HepG2 (cell line): ENCODE results near the gene LEMD3. TPM values are rescaled to one million over a fixed set of nuclear protein-coding genes. Genes with fewer than 3 reads are reported as not detected.

Experiments used
- ATAC-seq: fragments of 200-7000 bp; cut with Tn5 transposase; 3 replicates; pipeline ENCODE4 v1.9.1; 2020; ENCODE audit warnings: mild to moderate bottlenecking, moderate library complexity
- BruUV-seq: library from RNA; stranded (reverse); fragments of 400-500 nt; replicated peaks from 2 replicates; lab custom pipeline; 2021; lab: Mats Ljungman, UMichigan
- CTCF ChIA-PET: fragments of 300-600 bp; formaldehyde crosslinking; extraction: SDS; loops from one replicate; lab custom pipeline; 2021; ENCODE audit warnings: low total read pairs, inconsistent platforms, low intra/inter-chr PET ratio; lab: Yijun Ruan, JAX
- POLR2A ChIA-PET: fragments of 350-600 bp; sonication (Branson Sonifier 250); formaldehyde crosslinking; loops from one replicate; lab custom pipeline; 2020; ENCODE audit warnings: antibody characterized with exemption, inconsistent platforms; lab: Yijun Ruan, JAX
- DNase-seq: peaks from one replicate; pipeline ENCODE4 v3.0.0-alpha.2; 2015; ENCODE audit warnings: low spot score
- FAIRE-seq: peaks from 3 replicates; lab custom pipeline; 2011; peaks lifted over from hg19 to GRCh38; lab: Jason Lieb, UNC
- H2AFZ ChIP-seq: one replicate; pipeline ENCODE4 v1.6.1; 2011; ENCODE audit warnings: low read length, inconsistent platforms
- H3K27ac ChIP-seq: fragments of 300-600 bp; 3 replicates; pipeline ENCODE4 v1.8.0; 2011; ENCODE audit warnings: mixed run types, mild to moderate bottlenecking, mixed read lengths, low read length, inconsistent platforms; ENCODE audit not compliant: insufficient read depth; ENCODE audit errors: extremely low read length
- H3K27me3 ChIP-seq, 2 experiments: fragments of 200-600 bp in 1 of 2; 2 replicates in 1 of 2; 3 replicates in 1 of 2; pipeline versions ENCODE4 v1.6.0 to v1.8.0; 2011; ENCODE audit warnings: low read length in 2 of 2, mild to moderate bottlenecking in 2 of 2, moderate library complexity in 2 of 2, inconsistent platforms in 1 of 2; ENCODE audit not compliant: insufficient read depth in 2 of 2, control insufficient read depth in 1 of 2
- H3K36me3 ChIP-seq, 2 experiments: fragments of 200-600 bp in 1 of 2; replicated peaks in 1 of 2; 2 replicates in 1 of 2; 3 replicates in 1 of 2; pipeline versions ENCODE4 v1.5.1 to v1.8.0; 2011; ENCODE audit warnings: low read length in 2 of 2, inconsistent platforms in 1 of 2; ENCODE audit not compliant: insufficient read depth in 2 of 2, control insufficient read depth in 1 of 2
- H3K4me1 ChIP-seq: 2 replicates; pipeline ENCODE4 v1.5.1; 2012; ENCODE audit warnings: low read length, inconsistent platforms; ENCODE audit not compliant: insufficient read depth
- H3K4me2 ChIP-seq: 2 replicates; pipeline ENCODE4 v1.6.0; 2011; ENCODE audit warnings: low read depth, low read length, inconsistent platforms
- H3K4me3 ChIP-seq, 3 experiments: fragments of 200-600 bp in 1 of 3; sonication (generic), shearing (Covaris generic) in 1 of 3; replicated peaks in 1 of 3; 2 replicates each; pipeline ENCODE4 v1.5.1; 2011 to 2016; ENCODE audit warnings: low read length in 3 of 3, inconsistent platforms in 2 of 3, low read depth in 2 of 3, mild to moderate bottlenecking in 2 of 3, control low read depth in 1 of 3, mixed read lengths in 1 of 3; ENCODE audit not compliant: insufficient read depth in 1 of 3
- H3K79me2 ChIP-seq: one replicate; pipeline ENCODE4 v1.6.1; 2011; ENCODE audit warnings: low read length, inconsistent platforms; ENCODE audit not compliant: insufficient read depth
- H3K9ac ChIP-seq: 2 replicates; pipeline ENCODE4 v1.6.0; 2011; ENCODE audit warnings: mild to moderate bottlenecking, low read depth, low read length, inconsistent platforms; ENCODE audit not compliant: insufficient read depth
- H3K9me3 ChIP-seq: 2 replicates; pipeline ENCODE4 v1.5.1; 2012; ENCODE audit warnings: mild to moderate bottlenecking, low read length
- H4K20me1 ChIP-seq: 2 replicates; pipeline ENCODE4 v1.6.0; 2011; ENCODE audit warnings: inconsistent platforms, mild to moderate bottlenecking, low read length, moderate library complexity; ENCODE audit not compliant: insufficient read depth
- GABPB1 ChIP-seq: IDR thresholded peaks from 2 replicates; pipeline ENCODE4 v1.6.1; 2016; ENCODE audit warnings: mild to moderate bottlenecking, missing genetic modification reagents, moderate library complexity, missing compliant biosample characterization
- ZSCAN20 ChIP-seq: sonication (generic); formaldehyde crosslinking; IDR thresholded peaks from 2 replicates; pipeline ENCODE4 v1.4.0; 2020; ENCODE audit warnings: missing genetic modification reagents, mild to moderate bottlenecking, borderline replicate concordance
- ZSCAN21 ChIP-seq: sonication (generic); formaldehyde crosslinking; IDR thresholded peaks from 2 replicates; pipeline ENCODE4 v1.8.0; 2022; ENCODE audit warnings: mild to moderate bottlenecking, missing genetic modification reagents, moderate library complexity, borderline replicate concordance
- WGBS: methylation state at CpG from one replicate; pipeline ENCODE4 v1.1.6; 2017; ENCODE audit warnings: low lambda C conversion rate; 5-methylcytosine and 5-hydroxymethylcytosine counted together
- in situ Hi-C: cut with HindIII; loops from 2 replicates; pipeline ENCODE4 v1.10.0; 2017; ENCODE audit warnings: low pct_unique_long_range_greater_than_20kb; ENCODE audit not compliant: extremely low pct_ligation_motif_present
- intact Hi-C: fragments of 100-400 bp; cut with micrococcal nuclease; formaldehyde crosslinking; loops from one replicate; pipeline ENCODE4 v1.10.0; 2022; ENCODE audit not compliant: unreplicated experiment
- polyA plus RNA-seq, 8 experiments: library from polyadenylated mRNA; depleted of rRNA in 3 of 8; stranded (reverse) in 7 of 8; unstranded in 1 of 8; fragments of >200 nt; fragmentation: Illumina TruSeq in 4 of 8; extraction: Trizol in 4 of 8; gene quantifications; 2 replicates each; pipeline versions ENCODE4 v1.2.1 to v1.2.3, GENCODE V29; 2011 to 2016; ENCODE audit warnings: low read depth in 4 of 8, missing spikeins in 1 of 8, mixed read lengths in 1 of 8; ENCODE audit not compliant: insufficient read depth in 1 of 8
- total RNA-seq, 5 experiments: library from RNA; depleted of rRNA; stranded (reverse); fragments of >200 nt; fragmentation: Illumina TruSeq; extraction: Trizol; gene quantifications; 2 replicates each; pipeline ENCODE4 v1.2.3, GENCODE V29; 2016; ENCODE audit warnings: low read depth in 1 of 5
- TF ChIP-seq, protein P1 (sequence below): sonication (generic); formaldehyde crosslinking; conservative IDR thresholded peaks from 2 replicates; pipeline ENCODE4 v1.4.0; 2020; ENCODE audit warnings: missing genetic modification reagents
- TF ChIP-seq, protein P2 (sequence below): sonication (generic); formaldehyde crosslinking; IDR thresholded peaks from 2 replicates; pipeline ENCODE4 v1.9.0; 2021; ENCODE audit warnings: missing genetic modification reagents, borderline replicate concordance

The LEMD3 gene
- total and polyA plus RNA-seq, 2 of the 13 experiments (the other 11 are each of a cell fraction or from before 2014, with no cell fraction given): 9.3 to 18.7 TPM

DNA sequence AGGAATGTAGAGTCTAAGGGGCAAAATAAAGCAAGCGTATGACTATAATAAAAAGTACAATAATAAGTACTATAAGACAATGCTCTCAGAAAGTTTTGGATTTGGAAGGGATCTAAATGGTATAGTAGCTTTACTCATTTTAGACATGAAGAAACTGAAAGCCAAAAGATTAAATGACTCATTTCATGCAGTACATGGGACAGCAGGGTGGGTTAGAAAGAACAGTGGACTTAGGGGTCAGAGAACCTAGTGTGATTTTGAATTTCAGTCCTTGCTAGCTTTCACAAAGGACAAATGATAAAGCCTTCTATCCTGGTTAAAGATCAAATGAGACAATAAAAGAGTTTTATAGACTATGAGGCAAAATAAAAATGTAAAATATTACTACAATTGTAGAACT is 6.8 kb upstream of the LEMD3 start:
- Histone ChIP-seq H4K20me1 (no peaks in the 10 kb centered on the region), H3K4me3 (no peak overlapping the region), H2AFZ (no peak overlapping the region), H3K4me2 (no peak overlapping the region), H3K27me3 (peaks cover 0 to 5% of the 10 kb centered on the region in 2 experiments; a peak in 2 of 5 replicates), H3K79me2 (no peaks in the 10 kb centered on the region), H3K4me1 (no peaks in the 10 kb centered on the region), H3K27ac (no peak overlapping the region), H3K9me3 (no peaks in the 10 kb centered on the region), H3K9ac (no peak overlapping the region), H3K36me3 (no peaks in the 10 kb centered on the region)
- ATAC-seq (no peak), FAIRE-seq (no peak), DNase-seq (no peak)
- ChIA-PET CTCF (no interaction called here), POLR2A (no interaction called here)
- intact Hi-C loops: loop anchor here (10.0 kb wide), 1 partner anchor 758 kb away; the partner anchor contains the start of gene XPOT
- in situ Hi-C loops: no loop called here
- WGBS: 97% methylated on average over 1 of the region's 1 CpG
- TF ChIP-seq GABPB1 (CRISPR knock-in tag) (no peak), ZSCAN21 (CRISPR knock-in tag) (no peak), ZSCAN20 (no peak)
- TF ChIP-seq, protein P1, sequence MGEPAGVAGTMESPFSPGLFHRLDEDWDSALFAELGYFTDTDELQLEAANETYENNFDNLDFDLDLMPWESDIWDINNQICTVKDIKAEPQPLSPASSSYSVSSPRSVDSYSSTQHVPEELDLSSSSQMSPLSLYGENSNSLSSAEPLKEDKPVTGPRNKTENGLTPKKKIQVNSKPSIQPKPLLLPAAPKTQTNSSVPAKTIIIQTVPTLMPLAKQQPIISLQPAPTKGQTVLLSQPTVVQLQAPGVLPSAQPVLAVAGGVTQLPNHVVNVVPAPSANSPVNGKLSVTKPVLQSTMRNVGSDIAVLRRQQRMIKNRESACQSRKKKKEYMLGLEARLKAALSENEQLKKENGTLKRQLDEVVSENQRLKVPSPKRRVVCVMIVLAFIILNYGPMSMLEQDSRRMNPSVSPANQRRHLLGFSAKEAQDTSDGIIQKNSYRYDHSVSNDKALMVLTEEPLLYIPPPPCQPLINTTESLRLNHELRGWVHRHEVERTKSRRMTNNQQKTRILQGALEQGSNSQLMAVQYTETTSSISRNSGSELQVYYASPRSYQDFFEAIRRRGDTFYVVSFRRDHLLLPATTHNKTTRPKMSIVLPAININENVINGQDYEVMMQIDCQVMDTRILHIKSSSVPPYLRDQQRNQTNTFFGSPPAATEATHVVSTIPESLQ: no peak
- TF ChIP-seq, protein P2, sequence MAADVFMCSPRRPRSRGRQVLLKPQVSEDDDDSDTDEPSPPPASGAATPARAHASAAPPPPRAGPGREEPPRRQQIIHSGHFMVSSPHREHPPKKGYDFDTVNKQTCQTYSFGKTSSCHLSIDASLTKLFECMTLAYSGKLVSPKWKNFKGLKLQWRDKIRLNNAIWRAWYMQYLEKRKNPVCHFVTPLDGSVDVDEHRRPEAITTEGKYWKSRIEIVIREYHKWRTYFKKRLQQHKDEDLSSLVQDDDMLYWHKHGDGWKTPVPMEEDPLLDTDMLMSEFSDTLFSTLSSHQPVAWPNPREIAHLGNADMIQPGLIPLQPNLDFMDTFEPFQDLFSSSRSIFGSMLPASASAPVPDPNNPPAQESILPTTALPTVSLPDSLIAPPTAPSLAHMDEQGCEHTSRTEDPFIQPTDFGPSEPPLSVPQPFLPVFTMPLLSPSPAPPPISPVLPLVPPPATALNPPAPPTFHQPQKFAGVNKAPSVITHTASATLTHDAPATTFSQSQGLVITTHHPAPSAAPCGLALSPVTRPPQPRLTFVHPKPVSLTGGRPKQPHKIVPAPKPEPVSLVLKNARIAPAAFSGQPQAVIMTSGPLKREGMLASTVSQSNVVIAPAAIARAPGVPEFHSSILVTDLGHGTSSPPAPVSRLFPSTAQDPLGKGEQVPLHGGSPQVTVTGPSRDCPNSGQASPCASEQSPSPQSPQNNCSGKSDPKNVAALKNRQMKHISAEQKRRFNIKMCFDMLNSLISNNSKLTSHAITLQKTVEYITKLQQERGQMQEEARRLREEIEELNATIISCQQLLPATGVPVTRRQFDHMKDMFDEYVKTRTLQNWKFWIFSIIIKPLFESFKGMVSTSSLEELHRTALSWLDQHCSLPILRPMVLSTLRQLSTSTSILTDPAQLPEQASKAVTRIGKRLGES: no peak
- no TSS peak for BruUV-seq
